Nasal cavity respiratory epithelium epithelial cell of viscerocranial mucosa (primary cell): ENCODE results near the gene RIBC2. TPM values are rescaled to one million over a fixed set of nuclear protein-coding genes. Genes with fewer than 3 reads are reported as not detected.

ENCODE experiments used
- total RNA-seq: library from RNA; depleted of rRNA; stranded (reverse); fragments of >200 nt; gene quantifications from 2 replicates; pipeline ENCODE4 v1.2.3, GENCODE V29; 2014

RIBC2 gene, protein sequence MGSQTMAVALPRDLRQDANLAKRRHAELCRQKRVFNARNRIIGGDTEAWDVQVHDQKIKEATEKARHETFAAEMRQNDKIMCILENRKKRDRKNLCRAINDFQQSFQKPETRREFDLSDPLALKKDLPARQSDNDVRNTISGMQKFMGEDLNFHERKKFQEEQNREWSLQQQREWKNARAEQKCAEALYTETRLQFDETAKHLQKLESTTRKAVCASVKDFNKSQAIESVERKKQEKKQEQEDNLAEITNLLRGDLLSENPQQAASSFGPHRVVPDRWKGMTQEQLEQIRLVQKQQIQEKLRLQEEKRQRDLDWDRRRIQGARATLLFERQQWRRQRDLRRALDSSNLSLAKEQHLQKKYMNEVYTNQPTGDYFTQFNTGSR
- total RNA-seq, result not detected in 2 replicates

GRCh38 chr22:45413368-45414211 lies at the start of gene RIBC2, which contains the start of gene SMC1B:
Gene RIBC2, plus strand, starts transcription at chr22:45413693. Its CDS starts 194 bp downstream, at chr22:45413887.
Gene SMC1B, minus strand, starts transcription at chr22:45413599. Its CDS starts 32 bp downstream, at chr22:45413567.

Other genes starting within 250 kb of the RIBC2 start
- gene NUP50, start 249.8 kb upstream of the RIBC2 start, total RNA-seq, result 62.3 and 64.6 TPM in 2 replicates
- gene KIAA0930, start 172.8 kb upstream of the RIBC2 start, total RNA-seq, result 49.9 and 171 TPM in 2 replicates
- not detected in 2 replicates for gene UPK3A, start 128.7 kb upstream of the RIBC2 start, total RNA-seq
- gene FAM118A, start 103.8 kb upstream of the RIBC2 start, total RNA-seq, result 12.3 and 22.0 TPM in 2 replicates
- not detected in 2 replicates for gene SMC1B, start 94 bp upstream of the RIBC2 start, total RNA-seq
- gene FBLN1, start 89.2 kb downstream of the RIBC2 start, total RNA-seq, result 11.6 and 154 TPM in 2 replicates